WTC11 (cell line): Measurements from ENCODE around the gene ABCB1. TPM values are rescaled to one million over a fixed set of nuclear protein-coding genes. Genes with fewer than 3 reads are reported as not detected.

Experiments used
- ATAC-seq: fragments of 200-7000 bp; cut with Tn5 transposase; 2 replicates; pipeline ENCODE4 v1.10.0; 2021; ENCODE audit warnings: mild to moderate bottlenecking, moderate library complexity
- CTCF ChIA-PET: fragments of 300-600 bp; sonication (Branson Sonifier 250); formaldehyde crosslinking; loops from one replicate; lab custom pipeline; 2021; ENCODE audit warnings: antibody characterized with exemption; lab: Charles Lee
- POLR2A ChIA-PET: fragments of 350-600 bp; sonication (Branson Sonifier 250); formaldehyde crosslinking; loops from one replicate; lab custom pipeline; 2021; ENCODE audit warnings: antibody characterized with exemption; lab: Charles Lee
- DNase-seq: peaks from one replicate; pipeline ENCODE4 v3.0.0; 2021; ENCODE audit warnings: low spot score
- H3K27ac Mint-ChIP-seq: 2 replicates; pipeline ENCODE4 v1.8.0; 2021; ENCODE audit warnings: mixed read lengths
- H3K27me3 Mint-ChIP-seq: 2 replicates; pipeline ENCODE4 v1.8.0; 2021; ENCODE audit warnings: low read depth, mild to moderate bottlenecking, moderate library complexity, mixed read lengths
- H3K36me3 Mint-ChIP-seq: 2 replicates; pipeline ENCODE4 v1.8.0; 2021; ENCODE audit warnings: mixed read lengths
- H3K4me1 Mint-ChIP-seq: 2 replicates; pipeline ENCODE4 v1.8.0; 2022; ENCODE audit warnings: mixed read lengths
- H3K4me3 Mint-ChIP-seq: 2 replicates; pipeline ENCODE4 v1.8.0; 2021; ENCODE audit warnings: mild to moderate bottlenecking, moderate library complexity, mixed read lengths
- H3K9me3 Mint-ChIP-seq: 2 replicates; pipeline ENCODE4 v1.8.0; 2021; ENCODE audit warnings: mixed read lengths
- ATF1 ChIP-seq: sonication (generic); formaldehyde crosslinking; IDR thresholded peaks from 2 replicates; pipeline ENCODE4 v1.8.1; 2023; ENCODE audit warnings: mild to moderate bottlenecking, moderate library complexity, missing genetic modification reagents
- ELF4 ChIP-seq: sonication (generic); formaldehyde crosslinking; IDR thresholded peaks from 2 replicates; pipeline ENCODE4 v1.8.1; 2022; ENCODE audit warnings: low read depth, mild to moderate bottlenecking, moderate library complexity, missing genetic modification reagents
- FOXK1 ChIP-seq: sonication (generic); formaldehyde crosslinking; IDR thresholded peaks from 2 replicates; pipeline ENCODE4 v1.8.0; 2022; ENCODE audit warnings: mild to moderate bottlenecking, moderate library complexity, missing genetic modification reagents
- JUN ChIP-seq: sonication (generic); formaldehyde crosslinking; IDR thresholded peaks from 2 replicates; pipeline ENCODE4 v1.8.0; 2023; ENCODE audit warnings: mild to moderate bottlenecking, missing genetic modification reagents
- MYBL2 ChIP-seq: sonication (generic); formaldehyde crosslinking; IDR thresholded peaks from 2 replicates; pipeline ENCODE4 v1.8.1; 2023; ENCODE audit warnings: mild to moderate bottlenecking, moderate library complexity, missing genetic modification reagents
- NR1H2 ChIP-seq: sonication (generic); formaldehyde crosslinking; IDR thresholded peaks from 2 replicates; pipeline ENCODE4 v1.9.0; 2021; ENCODE audit warnings: mild to moderate bottlenecking, moderate library complexity, missing genetic modification reagents
- NR3C1 ChIP-seq: sonication (generic); formaldehyde crosslinking; conservative IDR thresholded peaks from 2 replicates; pipeline ENCODE4 v1.8.1; 2023; ENCODE audit warnings: low read depth, mild to moderate bottlenecking, missing genetic modification reagents
- OVOL2 ChIP-seq: fragments of 250-450 bp; sonication (Bioruptor Pico); IDR thresholded peaks from 2 replicates; pipeline ENCODE4 v1.9.0; 2021; ENCODE audit warnings: mild to moderate bottlenecking, borderline replicate concordance
- TCF7 ChIP-seq: sonication (generic); formaldehyde crosslinking; IDR thresholded peaks from 2 replicates; pipeline ENCODE4 v1.8.0; 2022; ENCODE audit warnings: mild to moderate bottlenecking, low read depth, missing genetic modification reagents, moderate library complexity
- TEAD1 ChIP-seq: sonication (generic); formaldehyde crosslinking; IDR thresholded peaks from 2 replicates; pipeline ENCODE4 v1.8.0; 2022; ENCODE audit warnings: mild to moderate bottlenecking, missing genetic modification reagents
- TEAD4 ChIP-seq: sonication (generic); formaldehyde crosslinking; IDR thresholded peaks from 2 replicates; pipeline ENCODE4 v1.8.0; 2022; ENCODE audit warnings: mild to moderate bottlenecking, missing genetic modification reagents
- ZNF219 ChIP-seq: sonication (generic); formaldehyde crosslinking; IDR thresholded peaks from 2 replicates; pipeline ENCODE4 v1.8.0; 2023; ENCODE audit warnings: missing genetic modification reagents, mild to moderate bottlenecking, borderline replicate concordance
- ZNF232 ChIP-seq: sonication (generic); formaldehyde crosslinking; IDR thresholded peaks from 2 replicates; pipeline ENCODE4 v1.8.0; 2022; ENCODE audit warnings: mild to moderate bottlenecking, missing genetic modification reagents
- ZNF416 ChIP-seq: fragments of 250-450 bp; sonication (Bioruptor Pico); IDR thresholded peaks from 2 replicates; pipeline ENCODE4 v1.9.0; 2021; ENCODE audit warnings: mild to moderate bottlenecking, inconsistent platforms
- total RNA-seq: library from RNA; stranded (reverse); gene quantifications from 3 replicates; pipeline ENCODE4 v1.2.3, GENCODE V29; 2021
- TF ChIP-seq, protein P1 (sequence below): fragments of 250-450 bp; sonication (Bioruptor Pico); IDR thresholded peaks from 2 replicates; pipeline ENCODE4 v1.9.0; 2021; ENCODE audit warnings: moderate library complexity, mild to moderate bottlenecking, inconsistent platforms, borderline replicate concordance
- TF ChIP-seq, protein P2 (sequence below): sonication (generic); formaldehyde crosslinking; IDR thresholded peaks from 2 replicates; pipeline ENCODE4 v1.8.1; 2023; ENCODE audit warnings: mild to moderate bottlenecking, missing genetic modification reagents, moderate library complexity
- TF ChIP-seq, protein P3 (sequence below): fragments of 250-450 bp; sonication (Bioruptor Pico); IDR thresholded peaks from 2 replicates; pipeline ENCODE4 v1.9.0; 2021; ENCODE audit warnings: mild to moderate bottlenecking
- TF ChIP-seq, protein P4 (sequence below): sonication (generic); formaldehyde crosslinking; IDR thresholded peaks from 2 replicates; pipeline ENCODE4 v1.8.0; 2022; ENCODE audit warnings: missing genetic modification reagents
- TF ChIP-seq, protein P5 (sequence below): sonication (generic); formaldehyde crosslinking; IDR thresholded peaks from 2 replicates; pipeline ENCODE4 v1.8.0; 2022; ENCODE audit warnings: mild to moderate bottlenecking, missing genetic modification reagents
- TF ChIP-seq, protein P6 (sequence below): sonication (generic); formaldehyde crosslinking; IDR thresholded peaks from 2 replicates; pipeline ENCODE4 v1.8.0; 2022; ENCODE audit warnings: mild to moderate bottlenecking, missing genetic modification reagents
- TF ChIP-seq, protein P7 (sequence below): sonication (generic); formaldehyde crosslinking; IDR thresholded peaks from 2 replicates; pipeline ENCODE4 v1.8.1; 2022; ENCODE audit warnings: missing genetic modification reagents, borderline replicate concordance

ABCB1 gene
- total RNA-seq, 1 experiment from 2014 or later, result 0.94 TPM

DNA sequence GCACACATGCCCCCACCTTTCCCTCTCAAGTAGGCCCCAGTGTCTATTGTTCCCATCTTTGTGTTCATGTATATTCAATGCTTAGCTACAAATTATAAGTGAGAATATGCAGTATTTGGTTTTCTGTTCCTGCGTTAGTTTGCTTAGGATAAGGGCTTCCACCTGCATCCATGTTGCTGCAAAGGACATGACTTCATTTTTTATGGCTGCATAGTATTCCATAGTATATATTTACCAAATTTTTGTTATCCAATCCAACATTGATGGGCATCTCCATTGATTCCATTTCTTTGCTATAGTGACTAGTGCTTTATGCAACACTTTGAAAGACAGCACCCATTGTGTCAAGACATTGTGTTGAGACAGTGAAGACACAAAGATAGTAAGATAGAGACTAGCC lies 106.2 kb downstream of the ABCB1 start:
- POLR2A ChIA-PET, result no interaction called here
- ATAC-seq, result no peak
- DNase-seq, result no peak
- no peaks in the 10 kb centered on the region for H3K36me3 Mint-ChIP-seq
- H3K27ac Mint-ChIP-seq, result no peak overlapping the region
- TF ChIP-seq, protein P1, sequence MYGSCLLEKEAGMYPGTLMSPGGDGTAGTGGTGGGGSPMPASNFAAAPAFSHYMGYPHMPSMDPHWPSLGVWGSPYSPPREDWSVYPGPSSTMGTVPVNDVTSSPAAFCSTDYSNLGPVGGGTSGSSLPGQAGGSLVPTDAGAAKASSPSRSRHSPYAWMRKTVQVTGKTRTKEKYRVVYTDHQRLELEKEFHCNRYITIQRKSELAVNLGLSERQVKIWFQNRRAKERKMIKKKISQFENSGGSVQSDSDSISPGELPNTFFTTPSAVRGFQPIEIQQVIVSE (CRISPR knock-in tag), result no peak
- TF ChIP-seq NR3C1, result no peak
- CTCF ChIA-PET, result no interaction called here
- H3K4me1 Mint-ChIP-seq, result peaks cover 10% of the 10 kb centered on the region
- no peaks in the 10 kb centered on the region for H3K27me3 Mint-ChIP-seq
- no peak overlapping the region for H3K4me3 Mint-ChIP-seq
- H3K9me3 Mint-ChIP-seq, result peaks cover 16% of the 10 kb centered on the region

DNA sequence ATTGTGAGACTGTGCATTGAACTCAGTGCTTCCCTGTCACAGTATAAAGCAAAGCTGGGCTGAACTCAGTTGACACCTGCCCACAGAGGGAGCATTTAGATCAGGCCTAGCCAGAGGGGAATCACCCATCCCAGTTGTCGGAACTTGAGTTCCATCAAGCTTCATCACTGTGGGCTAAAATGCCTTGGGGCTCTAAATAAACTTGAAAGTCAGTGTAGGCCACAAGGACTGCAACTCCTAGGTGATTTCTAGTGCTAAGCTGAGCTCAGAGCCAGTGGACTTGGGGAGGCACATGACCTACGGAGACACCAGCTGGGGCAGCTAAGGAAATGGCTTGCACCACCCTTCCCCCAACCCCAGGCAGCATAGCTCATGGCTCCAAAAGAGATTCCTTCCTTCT lies 117.6 kb downstream of the ABCB1 start:
- no peak overlapping the region for H3K4me3 Mint-ChIP-seq
- CTCF ChIA-PET, result no interaction called here
- peak; percentile 60 for ATAC-seq
- no peaks in the 10 kb centered on the region for H3K4me1 Mint-ChIP-seq
- H3K36me3 Mint-ChIP-seq, result no peaks in the 10 kb centered on the region
- POLR2A ChIA-PET, result no interaction called here
- TF ChIP-seq, protein P2, sequence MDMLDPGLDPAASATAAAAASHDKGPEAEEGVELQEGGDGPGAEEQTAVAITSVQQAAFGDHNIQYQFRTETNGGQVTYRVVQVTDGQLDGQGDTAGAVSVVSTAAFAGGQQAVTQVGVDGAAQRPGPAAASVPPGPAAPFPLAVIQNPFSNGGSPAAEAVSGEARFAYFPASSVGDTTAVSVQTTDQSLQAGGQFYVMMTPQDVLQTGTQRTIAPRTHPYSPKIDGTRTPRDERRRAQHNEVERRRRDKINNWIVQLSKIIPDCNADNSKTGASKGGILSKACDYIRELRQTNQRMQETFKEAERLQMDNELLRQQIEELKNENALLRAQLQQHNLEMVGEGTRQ (CRISPR knock-in tag), result 0 out of 2 replicates have a peak, but pooled peaks have one; percentile 9
- no peak for TF ChIP-seq ZNF232 (CRISPR knock-in tag)
- no peaks in the 10 kb centered on the region for H3K27me3 Mint-ChIP-seq
- H3K9me3 Mint-ChIP-seq, result no peaks in the 10 kb centered on the region
- H3K27ac Mint-ChIP-seq, result no peak overlapping the region
- no peak for DNase-seq

DNA sequence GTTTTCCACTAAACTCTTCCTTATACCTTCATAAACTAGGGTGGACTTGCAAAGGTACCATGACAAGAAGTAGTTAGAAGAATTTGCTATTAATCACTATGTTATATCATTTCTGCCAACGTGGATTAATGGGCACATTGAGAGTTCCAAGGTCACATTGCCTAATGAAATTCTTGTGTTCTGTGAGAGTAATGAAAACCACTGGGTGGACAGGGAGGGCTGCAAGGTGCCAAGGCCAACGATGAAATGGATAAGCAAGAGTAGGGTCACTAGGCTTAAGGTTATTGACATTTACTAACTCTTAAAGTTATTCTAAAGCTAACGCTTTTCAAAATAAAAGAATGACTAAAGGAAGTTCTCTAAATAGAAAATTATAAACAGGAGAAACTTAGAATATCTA lies 118.6 kb downstream of the ABCB1 start:
- H3K4me1 Mint-ChIP-seq, result no peaks in the 10 kb centered on the region
- peaks cover 3% of the 10 kb centered on the region for H3K27me3 Mint-ChIP-seq
- DNase-seq, result no peak
- no peak for TF ChIP-seq TEAD1 (CRISPR knock-in tag)
- TF ChIP-seq, protein P3, sequence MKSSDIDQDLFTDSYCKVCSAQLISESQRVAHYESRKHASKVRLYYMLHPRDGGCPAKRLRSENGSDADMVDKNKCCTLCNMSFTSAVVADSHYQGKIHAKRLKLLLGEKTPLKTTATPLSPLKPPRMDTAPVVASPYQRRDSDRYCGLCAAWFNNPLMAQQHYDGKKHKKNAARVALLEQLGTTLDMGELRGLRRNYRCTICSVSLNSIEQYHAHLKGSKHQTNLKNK, result no peak
- TF ChIP-seq OVOL2 (CRISPR knock-in tag), result no peak
- TF ChIP-seq, protein P4, sequence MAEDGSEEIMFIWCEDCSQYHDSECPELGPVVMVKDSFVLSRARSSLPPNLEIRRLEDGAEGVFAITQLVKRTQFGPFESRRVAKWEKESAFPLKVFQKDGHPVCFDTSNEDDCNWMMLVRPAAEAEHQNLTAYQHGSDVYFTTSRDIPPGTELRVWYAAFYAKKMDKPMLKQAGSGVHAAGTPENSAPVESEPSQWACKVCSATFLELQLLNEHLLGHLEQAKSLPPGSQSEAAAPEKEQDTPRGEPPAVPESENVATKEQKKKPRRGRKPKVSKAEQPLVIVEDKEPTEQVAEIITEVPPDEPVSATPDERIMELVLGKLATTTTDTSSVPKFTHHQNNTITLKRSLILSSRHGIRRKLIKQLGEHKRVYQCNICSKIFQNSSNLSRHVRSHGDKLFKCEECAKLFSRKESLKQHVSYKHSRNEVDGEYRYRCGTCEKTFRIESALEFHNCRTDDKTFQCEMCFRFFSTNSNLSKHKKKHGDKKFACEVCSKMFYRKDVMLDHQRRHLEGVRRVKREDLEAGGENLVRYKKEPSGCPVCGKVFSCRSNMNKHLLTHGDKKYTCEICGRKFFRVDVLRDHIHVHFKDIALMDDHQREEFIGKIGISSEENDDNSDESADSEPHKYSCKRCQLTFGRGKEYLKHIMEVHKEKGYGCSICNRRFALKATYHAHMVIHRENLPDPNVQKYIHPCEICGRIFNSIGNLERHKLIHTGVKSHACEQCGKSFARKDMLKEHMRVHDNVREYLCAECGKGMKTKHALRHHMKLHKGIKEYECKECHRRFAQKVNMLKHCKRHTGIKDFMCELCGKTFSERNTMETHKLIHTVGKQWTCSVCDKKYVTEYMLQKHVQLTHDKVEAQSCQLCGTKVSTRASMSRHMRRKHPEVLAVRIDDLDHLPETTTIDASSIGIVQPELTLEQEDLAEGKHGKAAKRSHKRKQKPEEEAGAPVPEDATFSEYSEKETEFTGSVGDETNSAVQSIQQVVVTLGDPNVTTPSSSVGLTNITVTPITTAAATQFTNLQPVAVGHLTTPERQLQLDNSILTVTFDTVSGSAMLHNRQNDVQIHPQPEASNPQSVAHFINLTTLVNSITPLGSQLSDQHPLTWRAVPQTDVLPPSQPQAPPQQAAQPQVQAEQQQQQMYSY (CRISPR knock-in tag), result no peak
- TF ChIP-seq ELF4 (CRISPR knock-in tag), result no peak
- no peak for TF ChIP-seq TCF7 (CRISPR knock-in tag)
- TF ChIP-seq, protein P5, sequence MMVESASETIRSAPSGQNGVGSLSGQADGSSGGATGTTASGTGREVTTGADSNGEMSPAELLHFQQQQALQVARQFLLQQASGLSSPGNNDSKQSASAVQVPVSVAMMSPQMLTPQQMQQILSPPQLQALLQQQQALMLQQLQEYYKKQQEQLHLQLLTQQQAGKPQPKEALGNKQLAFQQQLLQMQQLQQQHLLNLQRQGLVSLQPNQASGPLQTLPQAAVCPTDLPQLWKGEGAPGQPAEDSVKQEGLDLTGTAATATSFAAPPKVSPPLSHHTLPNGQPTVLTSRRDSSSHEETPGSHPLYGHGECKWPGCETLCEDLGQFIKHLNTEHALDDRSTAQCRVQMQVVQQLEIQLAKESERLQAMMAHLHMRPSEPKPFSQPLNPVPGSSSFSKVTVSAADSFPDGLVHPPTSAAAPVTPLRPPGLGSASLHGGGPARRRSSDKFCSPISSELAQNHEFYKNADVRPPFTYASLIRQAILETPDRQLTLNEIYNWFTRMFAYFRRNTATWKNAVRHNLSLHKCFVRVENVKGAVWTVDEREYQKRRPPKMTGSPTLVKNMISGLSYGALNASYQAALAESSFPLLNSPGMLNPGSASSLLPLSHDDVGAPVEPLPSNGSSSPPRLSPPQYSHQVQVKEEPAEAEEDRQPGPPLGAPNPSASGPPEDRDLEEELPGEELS (CRISPR knock-in tag), result no peak
- TF ChIP-seq TEAD4 (CRISPR knock-in tag), result no peak
- no peak for ATAC-seq
- CTCF ChIA-PET, result no interaction called here
- H3K36me3 Mint-ChIP-seq, result no peaks in the 10 kb centered on the region
- POLR2A ChIA-PET, result no interaction called here
- H3K4me3 Mint-ChIP-seq, result no peak overlapping the region
- no peaks in the 10 kb centered on the region for H3K9me3 Mint-ChIP-seq
- H3K27ac Mint-ChIP-seq, result no peak overlapping the region

DNA sequence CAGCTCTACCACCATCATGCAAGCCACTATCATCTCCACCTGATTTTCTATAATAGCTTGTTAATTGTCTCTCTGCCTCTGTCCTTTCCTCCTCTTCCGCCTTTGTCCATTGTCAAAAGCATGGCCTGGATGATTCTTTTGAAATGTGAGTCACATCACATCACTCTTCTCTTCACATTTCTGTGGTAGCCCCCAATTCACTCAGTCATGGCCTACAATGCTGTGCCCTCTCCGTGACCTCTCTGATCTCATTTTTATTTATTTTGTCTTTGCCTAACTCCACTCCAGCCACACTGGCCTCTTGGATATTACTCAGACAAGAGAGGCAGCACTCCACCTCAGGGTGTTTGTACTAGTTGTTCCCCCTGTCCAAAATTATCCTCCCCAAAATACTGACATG lies 120.3 kb downstream of the ABCB1 start:
- ChIA-PET POLR2A (no interaction called here), CTCF (no interaction called here)
- H3K36me3 Mint-ChIP-seq, result no peaks in the 10 kb centered on the region
- H3K9me3 Mint-ChIP-seq, result no peaks in the 10 kb centered on the region
- ATAC-seq (no peak), DNase-seq (no peak)
- H3K4me3 Mint-ChIP-seq, result no peak overlapping the region
- no peak overlapping the region for H3K27ac Mint-ChIP-seq
- H3K4me1 Mint-ChIP-seq, result no peaks in the 10 kb centered on the region
- H3K27me3 Mint-ChIP-seq, result peaks cover 18% of the 10 kb centered on the region
- TF ChIP-seq, protein P6, sequence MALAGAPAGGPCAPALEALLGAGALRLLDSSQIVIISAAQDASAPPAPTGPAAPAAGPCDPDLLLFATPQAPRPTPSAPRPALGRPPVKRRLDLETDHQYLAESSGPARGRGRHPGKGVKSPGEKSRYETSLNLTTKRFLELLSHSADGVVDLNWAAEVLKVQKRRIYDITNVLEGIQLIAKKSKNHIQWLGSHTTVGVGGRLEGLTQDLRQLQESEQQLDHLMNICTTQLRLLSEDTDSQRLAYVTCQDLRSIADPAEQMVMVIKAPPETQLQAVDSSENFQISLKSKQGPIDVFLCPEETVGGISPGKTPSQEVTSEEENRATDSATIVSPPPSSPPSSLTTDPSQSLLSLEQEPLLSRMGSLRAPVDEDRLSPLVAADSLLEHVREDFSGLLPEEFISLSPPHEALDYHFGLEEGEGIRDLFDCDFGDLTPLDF (CRISPR knock-in tag), result no peak
- no peak for TF ChIP-seq NR1H2 (CRISPR knock-in tag)
- TF ChIP-seq ZNF416 (CRISPR knock-in tag), result no peak
- TF ChIP-seq, protein P7, sequence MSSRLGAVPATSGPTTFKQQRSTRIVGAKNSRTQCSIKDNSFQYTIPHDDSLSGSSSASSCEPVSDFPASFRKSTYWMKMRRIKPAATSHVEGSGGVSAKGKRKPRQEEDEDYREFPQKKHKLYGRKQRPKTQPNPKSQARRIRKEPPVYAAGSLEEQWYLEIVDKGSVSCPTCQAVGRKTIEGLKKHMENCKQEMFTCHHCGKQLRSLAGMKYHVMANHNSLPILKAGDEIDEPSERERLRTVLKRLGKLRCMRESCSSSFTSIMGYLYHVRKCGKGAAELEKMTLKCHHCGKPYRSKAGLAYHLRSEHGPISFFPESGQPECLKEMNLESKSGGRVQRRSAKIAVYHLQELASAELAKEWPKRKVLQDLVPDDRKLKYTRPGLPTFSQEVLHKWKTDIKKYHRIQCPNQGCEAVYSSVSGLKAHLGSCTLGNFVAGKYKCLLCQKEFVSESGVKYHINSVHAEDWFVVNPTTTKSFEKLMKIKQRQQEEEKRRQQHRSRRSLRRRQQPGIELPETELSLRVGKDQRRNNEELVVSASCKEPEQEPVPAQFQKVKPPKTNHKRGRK (CRISPR knock-in tag), result no peak
- no peak for TF ChIP-seq ATF1 (CRISPR knock-in tag)
- TF ChIP-seq FOXK1, result no peak
- no peak for TF ChIP-seq JUN (CRISPR knock-in tag)
- no peak for TF ChIP-seq ZNF219 (CRISPR knock-in tag)
- TF ChIP-seq MYBL2 (CRISPR knock-in tag), result no peak
